ENCODE measurements around the gene SLC41A2.

GRCh38 chr12:104933778-104934177 lies 24.3 kb downstream of the SLC41A2 start:
- TF ChIP-seq YY1 (IDR thresholded peaks at IDR 0.05) (no peak), FOXA1 (IDR thresholded peaks at IDR 0.05) (no peak), NR2F2 (IDR thresholded peaks at IDR 0.05) (no peak), REST (IDR thresholded peaks at IDR 0.05) (no peak), CTCF (IDR thresholded peaks at IDR 0.05; ENCODE audit: low read depth, low read length, missing input control) (no peak), RAD21 (IDR thresholded peaks at IDR 0.05) (no peak), JUND (IDR thresholded peaks at IDR 0.05) (no peak), SP1 (IDR thresholded peaks at IDR 0.05) (no peak), RXRA (IDR thresholded peaks at IDR 0.05) (no peak)
